Measurements from ENCODE around the gene KIAA1671. TPM values are rescaled to one million over a fixed set of nuclear protein-coding genes. Genes with fewer than 3 reads are reported as not detected.

Gene KIAA1671
- total RNA-seq, 2 donors from 2014 or later: 82.5 to 94.3 TPM

- DNase-seq: no peak
- H3K27ac ChIP-seq: no peak overlapping the region
- no peak overlapping the region for H3K4me3 ChIP-seq
- H3K9me3 ChIP-seq: no peaks in the 10 kb centered on the region
- no peak for TF ChIP-seq CTCF (IDR thresholded peaks at IDR 0.05)
- no peaks in the 10 kb centered on the region for H3K36me3 ChIP-seq
- intact Hi-C loops (cut with DNase I): no loop called here
- H3K4me1 ChIP-seq: peaks cover 5% of the 10 kb centered on the region
- no peak overlapping the region for H3K9ac ChIP-seq (ENCODE audit: low read depth in 2 of 2, low read length in 2 of 2)
- H3K27me3 ChIP-seq: no peaks in the 10 kb centered on the region
These were observed 9.6 kb downstream of the KIAA1671 start for GRCh38 chr22:24962094-24962493.

DNA sequence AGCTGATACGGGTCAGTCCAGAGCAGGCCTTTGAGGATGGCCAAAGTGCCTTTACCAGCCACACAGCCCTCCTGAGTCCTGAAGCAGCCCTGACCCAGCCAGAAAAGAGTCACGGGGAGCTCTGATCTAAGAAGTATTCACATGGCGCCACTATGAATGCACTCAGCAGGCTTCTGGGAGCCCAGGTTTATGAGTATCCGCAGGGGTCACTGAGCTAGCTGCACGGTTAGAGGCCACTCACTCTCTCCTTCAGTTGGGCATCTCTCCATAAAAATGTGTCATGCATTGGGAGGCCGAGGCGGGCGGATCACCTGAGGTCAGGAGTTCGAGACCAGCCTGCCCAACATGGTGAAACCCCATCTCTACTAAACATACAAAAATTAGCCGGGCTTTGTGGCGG is 10.3 kb downstream of the KIAA1671 start:
- no peak overlapping the region for H3K4me3 ChIP-seq
- H3K4me1 ChIP-seq: peaks cover 5% of the 10 kb centered on the region
- no peak for DNase-seq
- intact Hi-C loops (cut with DNase I): no loop called here
- no peaks in the 10 kb centered on the region for H3K27me3 ChIP-seq
- no peak for TF ChIP-seq CTCF (IDR thresholded peaks at IDR 0.05)
- no peak overlapping the region for H3K9ac ChIP-seq (ENCODE audit: low read depth in 2 of 2, low read length in 2 of 2)
- no peaks in the 10 kb centered on the region for H3K36me3 ChIP-seq
- no peak overlapping the region for H3K27ac ChIP-seq
- no peaks in the 10 kb centered on the region for H3K9me3 ChIP-seq

- Histone ChIP-seq H3K27me3 (no peaks in the 10 kb centered on the region), H3K4me1 (peaks cover under 1% of the 10 kb centered on the region), H3K9ac (ENCODE audit: low read depth in 2 of 2, low read length in 2 of 2) (no peak overlapping the region), H3K4me3 (no peak overlapping the region), H3K36me3 (no peaks in the 10 kb centered on the region), H3K27ac (no peak overlapping the region), H3K9me3 (no peaks in the 10 kb centered on the region)
- DNase-seq: no peak
- intact Hi-C loops (cut with DNase I): no loop called here
- TF ChIP-seq CTCF (IDR thresholded peaks at IDR 0.05): no peak
These were observed 11.9 kb downstream of the KIAA1671 start for GRCh38 chr22:24964441-24964840.

- Histone ChIP-seq H3K27ac (peak overlapping the region; percentile 85), H3K9me3 (no peaks in the 10 kb centered on the region), H3K9ac (ENCODE audit: low read depth in 2 of 2, low read length in 2 of 2) (peak overlapping the region; percentile 27 to 49), H3K4me3 (no peak overlapping the region), H3K4me1 (no peaks in the 10 kb centered on the region), H3K27me3 (no peaks in the 10 kb centered on the region), H3K36me3 (no peaks in the 10 kb centered on the region)
- intact Hi-C loops (cut with DNase I): no loop called here
- DNase-seq: peak; percentile 94
- TF ChIP-seq CTCF (IDR thresholded peaks at IDR 0.05): no peak
These were observed 13.5 kb downstream of the KIAA1671 start for GRCh38 chr22:24965822-24966626.

- no peak for TF ChIP-seq CTCF (IDR thresholded peaks at IDR 0.05)
- no peak for DNase-seq
- intact Hi-C loops (cut with DNase I): no loop called here
- Histone ChIP-seq H3K36me3 (no peaks in the 10 kb centered on the region), H3K4me1 (no peaks in the 10 kb centered on the region), H3K9ac (ENCODE audit: low read depth in 2 of 2, low read length in 2 of 2) (no peak overlapping the region), H3K27me3 (no peaks in the 10 kb centered on the region), H3K27ac (no peak overlapping the region), H3K4me3 (no peak overlapping the region), H3K9me3 (no peaks in the 10 kb centered on the region)
These were observed 15.6 kb downstream of the KIAA1671 start for GRCh38 chr22:24968066-24968561.

Data from colonic mucosa (tissue), 4 donors.